DOHH2 (cell line): ENCODE measurements around the gene MYO5A.

Experiments used
- H3F3A ChIP-seq: fragments of 200-600 bp; sonication (generic), shearing (Covaris generic); 2 replicates; pipeline ENCODE4 v1.6.0; 2016; ENCODE audit warnings: antibody characterized with exemption, mild to moderate bottlenecking; ENCODE audit not compliant: control insufficient read depth, insufficient read depth
- H3K27ac ChIP-seq: fragments of 200-600 bp; sonication (generic); 2 replicates; pipeline ENCODE4 v1.5.1; 2014; ENCODE audit warnings: low read depth, mild to moderate bottlenecking, low read length, moderate library complexity
- H3K27me3 ChIP-seq: fragments of 200-600 bp; sonication (generic); 2 replicates; pipeline ENCODE4 v1.6.1; 2014; ENCODE audit warnings: mild to moderate bottlenecking, low read length, mixed read lengths; ENCODE audit not compliant: control insufficient read depth
- H3K36me3 ChIP-seq: fragments of 200-600 bp; sonication (generic); 2 replicates; pipeline ENCODE4 v1.6.1; 2014; ENCODE audit warnings: mild to moderate bottlenecking, low read length, moderate library complexity, mixed read lengths; ENCODE audit not compliant: control insufficient read depth
- H3K4me1 ChIP-seq: fragments of 200-600 bp; sonication (generic); 2 replicates; pipeline ENCODE4 v1.6.1; 2014; ENCODE audit warnings: mild to moderate bottlenecking, low read length, mixed read lengths; ENCODE audit not compliant: control insufficient read depth
- H3K4me2 ChIP-seq: fragments of 200-600 bp; sonication (generic); 2 replicates; pipeline ENCODE4 v1.6.0; 2014; ENCODE audit warnings: mild to moderate bottlenecking, low read length, moderate library complexity
- H3K4me3 ChIP-seq: fragments of 200-600 bp; sonication (generic); 2 replicates; pipeline ENCODE4 v1.5.1; 2014; ENCODE audit warnings: mild to moderate bottlenecking, low read length, mixed read lengths
- H3K79me2 ChIP-seq: fragments of 200-600 bp; sonication (generic); 2 replicates; pipeline ENCODE4 v1.6.1; 2014; ENCODE audit warnings: mild to moderate bottlenecking, low read length, mixed read lengths; ENCODE audit not compliant: control insufficient read depth
- H3K9me2 ChIP-seq: fragments of 200-600 bp; sonication (generic); replicated peaks from 2 replicates; pipeline ENCODE4 v1.6.1; 2014; ENCODE audit warnings: mild to moderate bottlenecking, low read length, mixed read lengths; ENCODE audit not compliant: control insufficient read depth
- H3K9me3 ChIP-seq: fragments of 200-600 bp; sonication (generic); 2 replicates; pipeline ENCODE4 v1.6.1; 2014; ENCODE audit warnings: antibody characterized with exemption, low read length, mixed read lengths; ENCODE audit not compliant: control insufficient read depth, insufficient read depth
- H4K20me1 ChIP-seq: fragments of 200-600 bp; sonication (generic); 2 replicates; pipeline ENCODE4 v1.6.0; 2014; ENCODE audit warnings: low read depth, mild to moderate bottlenecking, antibody characterized with exemption, low read length, moderate library complexity; ENCODE audit not compliant: control insufficient read depth, insufficient read depth
- EZH2phosphoT487 ChIP-seq: fragments of 200-600 bp; sonication (generic); IDR thresholded peaks from 2 replicates; pipeline ENCODE4 v1.6.1; 2017; ENCODE audit warnings: borderline replicate concordance, mild to moderate bottlenecking, antibody characterized with exemption, low read length, moderate library complexity, mixed read lengths
- TF ChIP-seq, protein P1 (sequence below): fragments of 200-600 bp; sonication (generic); IDR thresholded peaks from one replicate; pipeline ENCODE4 v1.5.1; 2014; ENCODE audit warnings: antibody characterized with exemption, mild to moderate bottlenecking, low read depth, low read length; ENCODE audit not compliant: poor library complexity, severe bottlenecking

MYO5A gene

DNA sequence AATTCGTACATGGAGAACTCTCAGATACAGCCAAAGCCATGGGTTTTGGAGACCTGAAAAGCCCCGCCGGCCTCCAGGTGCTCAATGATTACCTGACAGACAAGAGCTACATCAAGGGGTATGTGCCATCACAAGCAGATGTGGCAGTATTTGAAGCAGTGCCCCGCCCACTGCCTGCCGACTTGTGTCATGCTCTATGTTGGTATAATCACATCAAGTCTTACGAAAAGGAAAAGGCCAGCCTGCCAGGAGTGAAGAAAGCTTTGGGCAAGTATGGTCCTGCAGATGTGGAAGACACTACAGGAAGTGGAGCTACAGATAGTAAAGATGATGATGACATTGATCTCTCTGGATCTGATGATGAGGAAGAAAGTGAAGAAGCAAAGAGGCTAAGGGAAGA lies 23.5 kb downstream of the MYO5A start:
- H3K9me2 ChIP-seq: no peaks in the 10 kb centered on the region
- no peaks in the 10 kb centered on the region for H3K36me3 ChIP-seq
- H3F3A ChIP-seq: no peaks in the 10 kb centered on the region
- no peaks in the 10 kb centered on the region for H3K27me3 ChIP-seq
- H4K20me1 ChIP-seq: no peaks in the 10 kb centered on the region
- no peaks in the 10 kb centered on the region for H3K9me3 ChIP-seq
- H3K79me2 ChIP-seq: peaks cover 47% of the 10 kb centered on the region
- H3K4me2 ChIP-seq: no peak overlapping the region
- H3K4me3 ChIP-seq: no peak overlapping the region
- no peak overlapping the region for H3K27ac ChIP-seq
- peaks cover 41% of the 10 kb centered on the region for H3K4me1 ChIP-seq
- TF ChIP-seq EZH2phosphoT487: no peak
- TF ChIP-seq, protein P1, sequence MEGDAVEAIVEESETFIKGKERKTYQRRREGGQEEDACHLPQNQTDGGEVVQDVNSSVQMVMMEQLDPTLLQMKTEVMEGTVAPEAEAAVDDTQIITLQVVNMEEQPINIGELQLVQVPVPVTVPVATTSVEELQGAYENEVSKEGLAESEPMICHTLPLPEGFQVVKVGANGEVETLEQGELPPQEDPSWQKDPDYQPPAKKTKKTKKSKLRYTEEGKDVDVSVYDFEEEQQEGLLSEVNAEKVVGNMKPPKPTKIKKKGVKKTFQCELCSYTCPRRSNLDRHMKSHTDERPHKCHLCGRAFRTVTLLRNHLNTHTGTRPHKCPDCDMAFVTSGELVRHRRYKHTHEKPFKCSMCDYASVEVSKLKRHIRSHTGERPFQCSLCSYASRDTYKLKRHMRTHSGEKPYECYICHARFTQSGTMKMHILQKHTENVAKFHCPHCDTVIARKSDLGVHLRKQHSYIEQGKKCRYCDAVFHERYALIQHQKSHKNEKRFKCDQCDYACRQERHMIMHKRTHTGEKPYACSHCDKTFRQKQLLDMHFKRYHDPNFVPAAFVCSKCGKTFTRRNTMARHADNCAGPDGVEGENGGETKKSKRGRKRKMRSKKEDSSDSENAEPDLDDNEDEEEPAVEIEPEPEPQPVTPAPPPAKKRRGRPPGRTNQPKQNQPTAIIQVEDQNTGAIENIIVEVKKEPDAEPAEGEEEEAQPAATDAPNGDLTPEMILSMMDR: no peak

DNA sequence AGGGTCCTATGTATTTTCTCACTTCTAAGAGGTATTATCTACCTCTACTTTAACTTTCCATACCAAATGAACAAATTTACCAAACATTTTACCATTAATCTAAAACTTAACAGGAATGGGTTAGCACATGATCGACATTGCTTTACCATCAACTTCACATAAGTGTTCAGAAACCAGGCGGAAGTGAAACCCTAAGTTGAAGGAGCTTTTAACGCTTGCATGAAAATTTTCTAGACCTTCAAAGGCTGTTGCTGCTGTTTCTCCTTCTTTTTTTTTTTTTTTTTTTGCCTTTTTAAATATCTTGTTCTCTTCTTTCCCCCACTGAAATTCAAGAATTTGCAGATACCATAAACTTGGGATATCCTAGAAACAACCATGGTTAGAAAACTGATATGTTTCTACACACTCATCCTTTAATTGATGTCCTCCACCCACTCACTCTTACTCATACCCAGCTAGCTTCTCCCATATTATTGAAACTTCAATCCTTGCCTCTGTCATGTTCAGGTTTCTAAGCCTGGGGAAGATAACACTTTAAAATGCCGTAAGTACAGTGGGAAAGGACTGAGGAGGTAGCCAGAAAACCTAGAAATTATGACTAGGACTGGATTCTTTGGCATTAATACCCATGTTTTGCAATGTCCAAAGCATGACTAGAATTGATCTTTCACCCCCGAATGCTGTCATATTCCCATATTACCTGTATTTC lies 24.7 kb downstream of the MYO5A start:
- H4K20me1 ChIP-seq: no peaks in the 10 kb centered on the region
- H3K9me2 ChIP-seq: no peaks in the 10 kb centered on the region
- peak overlapping the region; percentile 37 for H3K27ac ChIP-seq
- H3K4me2 ChIP-seq: peak overlapping the region; percentile 53
- H3F3A ChIP-seq: no peaks in the 10 kb centered on the region
- H3K4me3 ChIP-seq: peak overlapping the region; percentile 44
- peaks cover 41% of the 10 kb centered on the region for H3K4me1 ChIP-seq
- no peak for TF ChIP-seq EZH2phosphoT487
- TF ChIP-seq, protein P1: no peak
- H3K27me3 ChIP-seq: no peaks in the 10 kb centered on the region
- no peaks in the 10 kb centered on the region for H3K9me3 ChIP-seq
- no peaks in the 10 kb centered on the region for H3K36me3 ChIP-seq
- peaks cover 43% of the 10 kb centered on the region for H3K79me2 ChIP-seq

DNA sequence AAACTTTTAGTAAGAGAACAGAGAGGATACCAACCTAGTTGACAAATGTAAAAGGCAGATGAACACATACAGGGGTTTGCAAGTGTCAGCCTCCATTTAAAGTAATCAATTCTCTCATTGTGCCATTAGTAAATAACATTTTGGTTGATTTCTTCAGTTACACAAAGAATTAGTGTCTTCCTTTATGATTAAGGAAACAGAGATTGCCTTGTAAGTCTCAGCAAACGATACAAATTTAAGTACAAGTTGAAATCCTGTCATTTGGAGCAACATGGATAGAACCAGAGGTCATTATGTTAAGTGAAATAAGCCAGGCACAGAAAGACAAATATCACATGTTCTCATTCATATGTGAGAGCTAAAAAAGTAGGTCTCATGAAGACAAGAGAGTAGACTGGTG lies 26.1 kb downstream of the MYO5A start:
- H4K20me1 ChIP-seq: no peaks in the 10 kb centered on the region
- no peak for TF ChIP-seq EZH2phosphoT487
- TF ChIP-seq, protein P1: no peak

More for the DNA sequence above, 26.1 kb downstream of the MYO5A start:
- no peaks in the 10 kb centered on the region for H3F3A ChIP-seq
- no peaks in the 10 kb centered on the region for H3K36me3 ChIP-seq
- no peaks in the 10 kb centered on the region for H3K9me3 ChIP-seq
- no peaks in the 10 kb centered on the region for H3K27me3 ChIP-seq
- H3K4me3 ChIP-seq: no peak overlapping the region
- no peak overlapping the region for H3K27ac ChIP-seq
- peaks cover 36% of the 10 kb centered on the region for H3K4me1 ChIP-seq
- H3K4me2 ChIP-seq: no peak overlapping the region
- no peaks in the 10 kb centered on the region for H3K9me2 ChIP-seq
- H3K79me2 ChIP-seq: peaks cover 38% of the 10 kb centered on the region
